Panc1 (cell line): ENCODE data around the gene MYO6. TPM values are rescaled to one million over a fixed set of nuclear protein-coding genes. Genes with fewer than 3 reads are reported as not detected.
"Not testable (repeated sequence)": the region's sequence is repeated elsewhere in the genome, so short reads cannot be mapped to it uniquely, and the experiment has no call there.

Experiments
- ATAC-seq: fragments of 200-7000 bp; cut with Tn5 transposase; 2 replicates; pipeline ENCODE4 v1.9.1; 2020; ENCODE audit warnings: mild to moderate bottlenecking, moderate library complexity
- BruUV-seq: library from RNA; stranded (reverse); fragments of 400-500 nt; replicated peaks from 2 replicates; lab custom pipeline; 2021; lab: Mats Ljungman, UMichigan
- CTCF ChIA-PET: fragments of 300-600 bp; sonication (Branson Sonifier 250); formaldehyde crosslinking; loops from one replicate; lab custom pipeline; 2022; ENCODE audit warnings: antibody characterized with exemption; lab: Charles Lee
- POLR2A ChIA-PET: fragments of 300-600 bp; sonication (Branson Sonifier 250); formaldehyde crosslinking; loops from one replicate; lab custom pipeline; 2022; ENCODE audit warnings: antibody characterized with exemption; lab: Charles Lee
- DNase-seq: peaks from one replicate; pipeline ENCODE4 v3.0.0-alpha.2; 2010; ENCODE audit warnings: low read depth, low spot score
- H3K27ac ChIP-seq: 2 replicates; pipeline ENCODE4 v1.5.1; 2011; ENCODE audit warnings: mild to moderate bottlenecking, low read length, inconsistent platforms
- H3K27me3 ChIP-seq: fragments of 200-500 bp; sonication (Bioruptor generic); 2 replicates; pipeline ENCODE4 v1.6.0; 2014; ENCODE audit warnings: low read length, inconsistent platforms; ENCODE audit not compliant: control insufficient read depth, insufficient read depth
- H3K36me3 ChIP-seq: fragments of 200-500 bp; sonication (Bioruptor generic); 2 replicates; pipeline ENCODE4 v1.5.1; 2014; ENCODE audit warnings: inconsistent platforms, mild to moderate bottlenecking, low read length, moderate library complexity; ENCODE audit not compliant: control insufficient read depth, insufficient read depth
- H3K4me1 ChIP-seq: 2 replicates; pipeline ENCODE4 v1.5.1; 2011; ENCODE audit warnings: inconsistent platforms, mild to moderate bottlenecking, low read length, moderate library complexity; ENCODE audit not compliant: control insufficient read depth, insufficient read depth
- H3K4me3 ChIP-seq, 2 experiments: 2 replicates each; pipeline ENCODE4 v1.5.1; 2011 to 2012; ENCODE audit warnings: low read depth in 2 of 2, low read length in 2 of 2, mild to moderate bottlenecking in 2 of 2, inconsistent platforms in 1 of 2, moderate library complexity in 1 of 2
- H3K9me3 ChIP-seq: fragments of 200-500 bp; sonication (Bioruptor generic); 2 replicates; pipeline ENCODE4 v1.5.1; 2014; ENCODE audit warnings: low read depth, mild to moderate bottlenecking, inconsistent platforms, low read length, moderate library complexity; ENCODE audit not compliant: control insufficient read depth, insufficient read depth
- CTCF ChIP-seq: fragments of 450-650 bp; IDR thresholded peaks from 2 replicates; pipeline ENCODE4 v1.5.1; 2017; ENCODE audit warnings: mild to moderate bottlenecking
- POLR2AphosphoS5 ChIP-seq: IDR thresholded peaks from 2 replicates; pipeline ENCODE4 v1.6.1; 2012; ENCODE audit warnings: mild to moderate bottlenecking, low read depth, low read length, moderate library complexity
- REST ChIP-seq, 2 experiments: IDR thresholded peaks; 2 replicates each; pipeline ENCODE4 v1.6.1; 2011 to 2012; ENCODE audit warnings: low read depth in 2 of 2, control low read depth in 1 of 2, low read length in 1 of 2, mild to moderate bottlenecking in 1 of 2, moderate library complexity in 1 of 2; ENCODE audit not compliant: insufficient read depth in 1 of 2
- SIN3A ChIP-seq: IDR thresholded peaks from 2 replicates; pipeline ENCODE4 v1.6.1; 2012; ENCODE audit warnings: low read depth, mild to moderate bottlenecking, low read length, moderate library complexity, borderline replicate concordance; ENCODE audit not compliant: insufficient read depth
- TCF7L2 ChIP-seq: IDR thresholded peaks from 2 replicates; pipeline ENCODE4 v1.6.1; 2011; ENCODE audit warnings: mild to moderate bottlenecking, low read depth, low read length, inconsistent platforms
- in situ Hi-C: cut with HindIII; loops from 2 replicates; pipeline ENCODE4 v1.10.0; 2016; ENCODE audit warnings: low sequenced_read_pairs, low pct_unique_long_range_greater_than_20kb
- intact Hi-C: fragments of 100-400 bp; cut with micrococcal nuclease; formaldehyde crosslinking; loops from one replicate; pipeline ENCODE4 v1.10.0; 2022; ENCODE audit not compliant: unreplicated experiment
- total RNA-seq: library from RNA; stranded (reverse); gene quantifications from one replicate; pipeline ENCODE4 v1.2.1, GENCODE V29; 2021; ENCODE audit not compliant: unreplicated experiment

The MYO6 gene
- total RNA-seq, 1 experiment from 2014 or later, result 52.3 TPM

- DNase-seq (no peak), ATAC-seq (no peak)
- Histone ChIP-seq H3K36me3 (no peaks in the 10 kb centered on the region), H3K27ac (no peak overlapping the region), H3K4me1 (no peaks in the 10 kb centered on the region), H3K9me3 (no peaks in the 10 kb centered on the region), H3K27me3 (no peaks in the 10 kb centered on the region), H3K4me3 (no peak overlapping the region)
- CTCF ChIA-PET, result no interaction called here
- TF ChIP-seq POLR2AphosphoS5 (no peak), REST (IDR thresholded peaks at IDR 0.05; ENCODE audit: insufficient read depth in 1 of 2, low read depth in 2 of 2, low read length in 1 of 2) (no peak), CTCF (no peak), SIN3A (no peak), TCF7L2 (no peak)
- intact Hi-C loops, result no loop called here
- BruUV-seq, result no TSS peak
- POLR2A ChIA-PET, result no interaction called here
- in situ Hi-C loops, result no loop called here
These were observed 21.8 kb upstream of the MYO6 start for GRCh38 chr6:75727206-75727605.

- POLR2A ChIA-PET, intact Hi-C loops, ATAC-seq, H3K9me3 ChIP-seq, in situ Hi-C loops, BruUV-seq, CTCF ChIA-PET, H3K4me1 ChIP-seq, H3K27me3 ChIP-seq, DNase-seq, H3K36me3 ChIP-seq, H3K4me3 ChIP-seq, H3K27ac ChIP-seq: not testable (repeated sequence)
These were observed 18.0 kb upstream of the MYO6 start for GRCh38 chr6:75731029-75731428.

- intact Hi-C loops, result no loop called here
- POLR2A ChIA-PET, result no interaction called here
- TF ChIP-seq POLR2AphosphoS5 (no peak), CTCF (no peak), REST (IDR thresholded peaks at IDR 0.05; ENCODE audit: insufficient read depth in 1 of 2, low read depth in 2 of 2, low read length in 1 of 2) (no peak), SIN3A (no peak), TCF7L2 (no peak)
- in situ Hi-C loops, result no loop called here
- CTCF ChIA-PET, result no interaction called here
- H3K27me3 ChIP-seq, result no peaks in the 10 kb centered on the region
- H3K36me3 ChIP-seq, result no peaks in the 10 kb centered on the region
- no peak for DNase-seq
- no peak; the same call in 1 of the 2 replicates for ATAC-seq
- BruUV-seq, result no TSS peak
- no peak overlapping the region for H3K4me3 ChIP-seq
- no peaks in the 10 kb centered on the region for H3K9me3 ChIP-seq
- no peaks in the 10 kb centered on the region for H3K4me1 ChIP-seq
- H3K27ac ChIP-seq, result no peak overlapping the region
These were observed 13.4 kb upstream of the MYO6 start for GRCh38 chr6:75735491-75736186.
